OCI-LY3 (cell line): Measurements from ENCODE around the gene HAPLN2.

Experiments used
- H2AFZ ChIP-seq: fragments of 200-600, 300-600 bp; shearing (Covaris generic); 2 replicates; pipeline ENCODE4 v1.6.0; 2014; ENCODE audit warnings: antibody characterized with exemption, low read depth, low read length
- H3K27ac ChIP-seq: fragments of 200-600, 300-600 bp; sonication (generic); 2 replicates; pipeline ENCODE4 v1.5.1; 2014; ENCODE audit warnings: mild to moderate bottlenecking, low read length, moderate library complexity, mixed read lengths
- H3K27me3 ChIP-seq: fragments of 200-600, 300-600 bp; sonication (generic); 2 replicates; pipeline ENCODE4 v1.6.1; 2014; ENCODE audit warnings: low read depth, low read length, mixed read lengths
- H3K36me3 ChIP-seq: fragments of 200-600, 300-600 bp; sonication (generic); replicated peaks from 2 replicates; pipeline ENCODE3; 2014; ENCODE audit warnings: low read depth, low read length, mixed read lengths
- H3K4me1 ChIP-seq: fragments of 300-600, 200-600 bp; sonication (generic); 2 replicates; pipeline ENCODE4 v1.6.1; 2014; ENCODE audit warnings: low read length, mixed read lengths
- H3K4me2 ChIP-seq: fragments of 200-600, 300-600 bp; sonication (generic); 2 replicates; pipeline ENCODE4 v1.6.1; 2014; ENCODE audit warnings: low read length, mixed read lengths
- H3K4me3 ChIP-seq: fragments of 300-600, 200-600 bp; sonication (generic); 2 replicates; pipeline ENCODE4 v1.5.1; 2014; ENCODE audit warnings: antibody characterized with exemption, mild to moderate bottlenecking, low read length, moderate library complexity
- H3K79me2 ChIP-seq: fragments of 300-600, 200-600 bp; shearing (Covaris generic); 2 replicates; pipeline ENCODE4 v1.6.1; 2014; ENCODE audit warnings: mild to moderate bottlenecking, low read length, mixed read lengths
- H3K9ac ChIP-seq: fragments of 300-600, 200-600 bp; shearing (Covaris generic); 2 replicates; pipeline ENCODE4 v1.6.0; 2014; ENCODE audit warnings: mild to moderate bottlenecking, low read length, moderate library complexity
- H3K9me3 ChIP-seq: fragments of 200-600, 300-600 bp; shearing (Covaris generic); 2 replicates; pipeline ENCODE4 v1.6.1; 2014; ENCODE audit warnings: low read length, mixed read lengths; ENCODE audit not compliant: insufficient read depth
- H4K20me1 ChIP-seq: fragments of 200-600, 300-600 bp; sonication (generic); 2 replicates; pipeline ENCODE4 v1.6.1; 2016; ENCODE audit warnings: low read length, mixed read lengths; ENCODE audit not compliant: insufficient read depth
- EZH2phosphoT487 ChIP-seq: fragments of 200-600 bp; shearing (Covaris generic); IDR thresholded peaks from 2 replicates; pipeline ENCODE4 v1.6.1; 2018; ENCODE audit warnings: antibody characterized with exemption, mixed run types, low read depth
- TF ChIP-seq, protein P1 (sequence below): fragments of 200-600, 300-600 bp; sonication (generic); IDR thresholded peaks from 2 replicates; pipeline ENCODE4 v1.5.1; 2014; ENCODE audit warnings: antibody characterized with exemption, low read length, low read depth

Gene HAPLN2

DNA sequence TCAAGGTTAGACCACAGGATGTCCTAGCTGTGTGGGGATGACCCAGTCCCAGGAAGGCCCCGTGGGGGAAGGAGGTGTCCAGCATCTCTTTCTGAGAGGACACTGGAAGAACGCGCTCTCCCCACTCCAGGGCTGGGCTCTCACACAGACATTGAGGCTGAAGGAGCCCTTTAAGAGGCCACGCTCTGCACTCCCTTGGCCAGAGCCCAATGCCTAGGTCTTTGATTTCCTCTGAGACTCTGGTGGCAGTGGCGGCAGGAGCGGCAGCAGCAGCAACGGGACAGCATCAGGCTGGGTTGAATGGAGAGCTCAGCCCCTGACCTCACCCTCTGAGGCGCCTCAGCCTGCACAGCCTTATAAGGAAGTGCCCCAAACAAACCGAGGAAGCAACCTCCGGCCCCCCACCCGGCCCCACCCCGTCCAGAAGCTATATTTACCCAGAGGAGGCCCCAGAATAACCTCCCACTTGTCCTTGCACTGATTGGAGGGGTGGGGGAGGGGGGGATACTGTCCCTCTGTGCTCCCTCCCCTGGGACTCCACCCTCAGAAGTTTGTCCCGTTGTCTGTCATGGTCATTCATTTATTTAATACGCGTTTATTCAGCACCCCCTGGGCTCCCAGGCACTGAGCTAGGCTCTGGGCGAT, 45.7 kb downstream of the HAPLN2 start:
- no peaks in the 10 kb centered on the region for H3K36me3 ChIP-seq
- H3K27me3 ChIP-seq = peaks cover 23% of the 10 kb centered on the region
- TF ChIP-seq, protein P1, sequence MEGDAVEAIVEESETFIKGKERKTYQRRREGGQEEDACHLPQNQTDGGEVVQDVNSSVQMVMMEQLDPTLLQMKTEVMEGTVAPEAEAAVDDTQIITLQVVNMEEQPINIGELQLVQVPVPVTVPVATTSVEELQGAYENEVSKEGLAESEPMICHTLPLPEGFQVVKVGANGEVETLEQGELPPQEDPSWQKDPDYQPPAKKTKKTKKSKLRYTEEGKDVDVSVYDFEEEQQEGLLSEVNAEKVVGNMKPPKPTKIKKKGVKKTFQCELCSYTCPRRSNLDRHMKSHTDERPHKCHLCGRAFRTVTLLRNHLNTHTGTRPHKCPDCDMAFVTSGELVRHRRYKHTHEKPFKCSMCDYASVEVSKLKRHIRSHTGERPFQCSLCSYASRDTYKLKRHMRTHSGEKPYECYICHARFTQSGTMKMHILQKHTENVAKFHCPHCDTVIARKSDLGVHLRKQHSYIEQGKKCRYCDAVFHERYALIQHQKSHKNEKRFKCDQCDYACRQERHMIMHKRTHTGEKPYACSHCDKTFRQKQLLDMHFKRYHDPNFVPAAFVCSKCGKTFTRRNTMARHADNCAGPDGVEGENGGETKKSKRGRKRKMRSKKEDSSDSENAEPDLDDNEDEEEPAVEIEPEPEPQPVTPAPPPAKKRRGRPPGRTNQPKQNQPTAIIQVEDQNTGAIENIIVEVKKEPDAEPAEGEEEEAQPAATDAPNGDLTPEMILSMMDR = no peak
- TF ChIP-seq EZH2phosphoT487 = no peak
- H3K4me3 ChIP-seq = no peak overlapping the region
- no peak overlapping the region for H3K9ac ChIP-seq
- H4K20me1 ChIP-seq = no peaks in the 10 kb centered on the region
- H3K4me2 ChIP-seq = no peak overlapping the region
- no peaks in the 10 kb centered on the region for H3K9me3 ChIP-seq
- H3K4me1 ChIP-seq = peaks cover 45% of the 10 kb centered on the region
- H3K79me2 ChIP-seq = no peaks in the 10 kb centered on the region
- H2AFZ ChIP-seq = no peak overlapping the region
- H3K27ac ChIP-seq = no peak overlapping the region

DNA sequence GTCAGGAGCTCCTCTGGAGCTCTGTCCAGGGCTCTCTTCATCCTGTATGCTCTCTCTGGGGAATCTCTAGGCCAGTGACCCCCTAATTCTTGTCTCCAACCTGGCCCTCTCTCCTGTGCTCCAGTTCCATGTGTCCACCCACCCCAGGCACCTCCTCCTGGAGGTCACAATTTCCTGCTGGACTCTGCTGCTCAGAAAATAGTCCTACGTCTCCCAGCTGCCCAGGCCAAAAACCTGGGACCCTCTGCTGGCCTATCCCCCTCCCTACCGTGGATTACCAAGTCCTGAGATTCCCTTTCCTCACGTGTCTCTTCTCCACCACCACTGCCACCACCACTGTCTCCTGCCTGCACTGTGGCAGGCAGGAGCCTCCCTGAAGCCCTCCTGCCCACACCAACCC, 46.3 kb downstream of the HAPLN2 start:
- Histone ChIP-seq H3K4me3 (no peak overlapping the region), H2AFZ (no peak overlapping the region), H3K9ac (no peak overlapping the region), H3K27ac (no peak overlapping the region), H3K27me3 (peaks cover 26% of the 10 kb centered on the region), H3K4me1 (peaks cover 40% of the 10 kb centered on the region), H4K20me1 (no peaks in the 10 kb centered on the region), H3K79me2 (no peaks in the 10 kb centered on the region), H3K9me3 (no peaks in the 10 kb centered on the region), H3K4me2 (no peak overlapping the region), H3K36me3 (no peaks in the 10 kb centered on the region)
- no peak for TF ChIP-seq EZH2phosphoT487
- TF ChIP-seq, protein P1 = no peak

DNA sequence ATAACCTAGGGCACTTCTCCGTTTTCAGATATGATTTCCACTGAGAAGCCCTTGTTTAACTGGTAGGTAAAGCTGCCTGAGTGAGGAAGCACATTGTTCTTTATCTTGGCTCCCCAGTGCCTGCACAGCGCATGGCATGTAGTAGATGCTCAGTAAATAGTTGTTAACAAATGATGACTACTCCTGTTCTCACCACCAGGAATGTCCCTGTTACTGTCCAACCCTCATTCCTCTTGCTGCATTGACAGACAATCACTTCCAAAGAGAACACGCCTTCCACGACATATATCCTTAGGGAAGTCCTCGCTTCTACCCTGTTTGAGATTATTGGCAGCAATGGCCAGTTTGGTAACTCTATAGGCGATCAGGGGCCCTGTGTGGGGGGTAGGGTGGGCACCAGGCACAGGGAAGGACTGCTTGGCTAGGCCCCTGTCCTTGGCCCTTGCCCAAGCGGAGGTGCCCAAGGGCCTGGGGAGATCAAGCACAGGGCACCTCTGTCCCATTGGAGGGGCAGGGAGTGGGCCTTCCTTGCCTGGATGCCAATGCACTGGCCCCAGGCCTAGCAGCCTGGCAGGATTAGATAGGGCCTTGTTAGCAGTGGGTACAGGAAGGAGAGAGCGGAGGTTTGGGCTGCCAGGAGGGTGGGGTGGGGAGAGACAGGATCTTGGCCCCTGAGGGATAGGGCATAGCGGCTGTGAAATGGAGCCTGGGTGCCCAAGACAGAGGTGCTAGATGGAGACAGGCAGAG, 47.8 kb downstream of the HAPLN2 start:
- Histone ChIP-seq H4K20me1 (no peaks in the 10 kb centered on the region), H3K4me2 (no peak overlapping the region), H3K4me1 (peaks cover 25% of the 10 kb centered on the region), H2AFZ (no peak overlapping the region), H3K27ac (no peak overlapping the region), H3K9ac (no peak overlapping the region), H3K79me2 (no peaks in the 10 kb centered on the region), H3K27me3 (peaks cover 37% of the 10 kb centered on the region), H3K36me3 (no peaks in the 10 kb centered on the region), H3K9me3 (no peaks in the 10 kb centered on the region), H3K4me3 (no peak overlapping the region)
- no peak for TF ChIP-seq EZH2phosphoT487

DNA sequence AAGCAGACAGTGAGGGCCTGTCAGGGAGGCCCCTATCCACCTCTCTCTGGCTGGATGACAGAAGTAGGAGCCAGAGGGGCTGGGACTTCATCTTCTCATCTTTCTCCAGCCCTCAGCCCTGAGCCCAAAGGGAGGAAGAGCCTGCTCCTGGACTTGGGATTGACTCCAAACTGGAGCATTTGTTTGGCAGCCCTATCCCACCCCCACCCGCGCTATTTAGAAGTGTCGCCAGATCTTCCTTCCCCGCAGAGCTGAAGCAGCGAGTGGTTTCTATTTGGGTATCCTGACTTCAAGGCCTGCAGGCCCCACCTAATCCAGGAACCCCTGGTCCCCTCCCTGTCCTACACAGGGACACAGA, 48.4 kb downstream of the HAPLN2 start:
- H3K4me2 ChIP-seq = no peak overlapping the region
- peaks cover 19% of the 10 kb centered on the region for H3K4me1 ChIP-seq

More for the DNA sequence above, 48.4 kb downstream of the HAPLN2 start:
- H3K36me3 ChIP-seq = no peaks in the 10 kb centered on the region
- no peak overlapping the region for H3K9ac ChIP-seq
- no peaks in the 10 kb centered on the region for H4K20me1 ChIP-seq
- H3K4me3 ChIP-seq = no peak overlapping the region
- no peak overlapping the region for H3K27ac ChIP-seq
- peaks cover 43% of the 10 kb centered on the region for H3K27me3 ChIP-seq
- H3K9me3 ChIP-seq = no peaks in the 10 kb centered on the region
- H3K79me2 ChIP-seq = no peaks in the 10 kb centered on the region
- TF ChIP-seq, protein P1 = no peak
- no peak for TF ChIP-seq EZH2phosphoT487
- no peak overlapping the region for H2AFZ ChIP-seq
